Erythroblast (primary cell): ENCODE results near the gene PLS1.
"Not testable (repeated sequence)": the region's sequence is repeated elsewhere in the genome, so short reads cannot be mapped to it uniquely, and the experiment has no call there.

Experiments
- DNase-seq, 2 experiments: peaks; one replicate each; lab custom pipeline; 2025; lab: John Stamatoyannopoulos, UW
- GATA1 ChIP-seq: IDR thresholded peaks from 2 replicates; pipeline ENCODE4 v1.6.1; 2011; ENCODE audit warnings: low read depth, mild to moderate bottlenecking, control low read depth, low read length, moderate library complexity
- POLR2A ChIP-seq: IDR thresholded peaks from 2 replicates; pipeline ENCODE4 v1.6.1; 2011; ENCODE audit warnings: mild to moderate bottlenecking, low read length

Gene PLS1

GRCh38 chr3:142664311-142664710, 68.1 kb downstream of the PLS1 start:
- TF ChIP-seq POLR2A (no peak), GATA1 (no peak)
- no peak for DNase-seq

- no peak for DNase-seq
- no peak for TF ChIP-seq POLR2A
- no peak for TF ChIP-seq GATA1
Observed at GRCh38 chr3:142664819-142665218, 68.6 kb downstream of the PLS1 start.

- no peak for DNase-seq
- TF ChIP-seq GATA1: no peak
- TF ChIP-seq POLR2A: no peak
Observed at GRCh38 chr3:142670120-142670519, 73.9 kb downstream of the PLS1 start.

GRCh38 chr3:142676151-142676550, 80.0 kb downstream of the PLS1 start:
- TF ChIP-seq GATA1 (no peak), POLR2A (no peak)
- DNase-seq: no peak

- TF ChIP-seq GATA1: no peak
- TF ChIP-seq POLR2A: no peak
- no peak for DNase-seq
Observed at GRCh38 chr3:142680710-142681109, 84.5 kb downstream of the PLS1 start.

- no peak for DNase-seq
- no peak for TF ChIP-seq GATA1
Observed at GRCh38 chr3:142690613-142691012, 94.4 kb downstream of the PLS1 start.

- DNase-seq: no peak
- TF ChIP-seq GATA1: no peak
- no peak for TF ChIP-seq POLR2A
Observed at GRCh38 chr3:142691527-142691926, 95.3 kb downstream of the PLS1 start.

GRCh38 chr3:142693136-142693853, 97.1 kb downstream of the PLS1 start:
- peak in 1 of 2 experiments; percentile 34 for DNase-seq
- no peak for TF ChIP-seq GATA1
- no peak for TF ChIP-seq POLR2A

- TF ChIP-seq GATA1 (no peak), POLR2A (no peak)
- no peak for DNase-seq
Observed at GRCh38 chr3:142694225-142694624, 98.0 kb downstream of the PLS1 start.

- TF ChIP-seq GATA1: no peak
- no peak for TF ChIP-seq POLR2A
- no peak for DNase-seq
Observed at GRCh38 chr3:142705198-142705597, 109.0 kb downstream of the PLS1 start.

GRCh38 chr3:142706321-142707127, 110.3 kb downstream of the PLS1 start:
- no peak for DNase-seq
- TF ChIP-seq POLR2A: no peak
- TF ChIP-seq GATA1: no peak

GRCh38 chr3:142709207-142709606, 113.0 kb downstream of the PLS1 start:
- DNase-seq: no peak
- TF ChIP-seq POLR2A (no peak), GATA1 (no peak)

GRCh38 chr3:142714882-142715281, 118.7 kb downstream of the PLS1 start:
- not testable (repeated sequence) for DNase-seq

GRCh38 chr3:142716102-142716501, 119.9 kb downstream of the PLS1 start:
- no peak for DNase-seq
- TF ChIP-seq GATA1 (no peak), POLR2A (no peak)

- TF ChIP-seq GATA1: no peak
- no peak for TF ChIP-seq POLR2A
- DNase-seq: no peak
Observed at GRCh38 chr3:142723665-142723967, 127.4 kb downstream of the PLS1 start.
